ENCODE results near the gene SCAP. TPM values are rescaled to one million over a fixed set of nuclear protein-coding genes. Genes with fewer than 3 reads are reported as not detected.

The SCAP gene
- total RNA-seq, 1 donor from 2014 or later: 49.7 TPM

- Mint-ChIP-seq H3K27ac (ENCODE audit: unreplicated experiment) (peak overlapping the region; percentile 12), H3K36me3 (ENCODE audit: low read depth) (no peaks in the 10 kb centered on the region), H3K9me3 (ENCODE audit: low read depth) (no peaks in the 10 kb centered on the region), H3K4me1 (ENCODE audit: low read depth) (peaks cover 29% of the 10 kb centered on the region), H3K27me3 (ENCODE audit: low read depth) (no peaks in the 10 kb centered on the region), H3K4me3 (ENCODE audit: unreplicated experiment) (no peak overlapping the region)
- TF ChIP-seq CTCF (IDR thresholded peaks at IDR 0.05): no peak
- no peak for DNase-seq (ENCODE audit: low spot score)
Measured at GRCh38 chr3:47392933-47393332, 82.8 kb downstream of the SCAP start.

GRCh38 chr3:47385796-47386195, 89.9 kb downstream of the SCAP start:
- DNase-seq (ENCODE audit: low spot score): no peak
- peak overlapping the region; percentile 3 for H3K27ac Mint-ChIP-seq (ENCODE audit: unreplicated experiment)
- no peak for TF ChIP-seq CTCF (IDR thresholded peaks at IDR 0.05)
- peaks cover 28% of the 10 kb centered on the region for H3K4me1 Mint-ChIP-seq (ENCODE audit: low read depth)
- no peak overlapping the region for H3K4me3 Mint-ChIP-seq (ENCODE audit: unreplicated experiment)
- H3K9me3 Mint-ChIP-seq (ENCODE audit: low read depth): no peaks in the 10 kb centered on the region
- no peaks in the 10 kb centered on the region for H3K27me3 Mint-ChIP-seq (ENCODE audit: low read depth)
- H3K36me3 Mint-ChIP-seq (ENCODE audit: low read depth): no peaks in the 10 kb centered on the region

GRCh38 chr3:47385007-47385406, 90.7 kb downstream of the SCAP start:
- TF ChIP-seq CTCF (IDR thresholded peaks at IDR 0.05): no peak
- Mint-ChIP-seq H3K4me1 (ENCODE audit: low read depth) (peaks cover 34% of the 10 kb centered on the region), H3K27me3 (ENCODE audit: low read depth) (no peaks in the 10 kb centered on the region), H3K36me3 (ENCODE audit: low read depth) (peaks cover 3% of the 10 kb centered on the region), H3K27ac (ENCODE audit: unreplicated experiment) (no peak overlapping the region), H3K9me3 (ENCODE audit: low read depth) (no peaks in the 10 kb centered on the region), H3K4me3 (ENCODE audit: unreplicated experiment) (no peak overlapping the region)
- no peak for DNase-seq (ENCODE audit: low spot score)

- Mint-ChIP-seq H3K36me3 (ENCODE audit: low read depth) (peaks cover 4% of the 10 kb centered on the region), H3K9me3 (ENCODE audit: low read depth) (no peaks in the 10 kb centered on the region), H3K4me1 (ENCODE audit: low read depth) (peaks cover 40% of the 10 kb centered on the region), H3K27ac (ENCODE audit: unreplicated experiment) (no peak overlapping the region), H3K4me3 (ENCODE audit: unreplicated experiment) (no peak overlapping the region), H3K27me3 (ENCODE audit: low read depth) (no peaks in the 10 kb centered on the region)
- DNase-seq (ENCODE audit: low spot score): no peak
- TF ChIP-seq CTCF (IDR thresholded peaks at IDR 0.05): no peak
Measured at GRCh38 chr3:47384425-47384824, 91.3 kb downstream of the SCAP start.

- H3K27me3 Mint-ChIP-seq (ENCODE audit: low read depth): no peaks in the 10 kb centered on the region
- H3K36me3 Mint-ChIP-seq (ENCODE audit: low read depth): peaks cover 4% of the 10 kb centered on the region
- peak overlapping the region; percentile 99 for H3K27ac Mint-ChIP-seq (ENCODE audit: unreplicated experiment)
- H3K9me3 Mint-ChIP-seq (ENCODE audit: low read depth): no peaks in the 10 kb centered on the region
- DNase-seq (ENCODE audit: low spot score): peak; percentile 94
- H3K4me3 Mint-ChIP-seq (ENCODE audit: unreplicated experiment): peak overlapping the region; percentile 100
- peak; percentile 20 for TF ChIP-seq CTCF (IDR thresholded peaks at IDR 0.05)
- peaks cover 40% of the 10 kb centered on the region for H3K4me1 Mint-ChIP-seq (ENCODE audit: low read depth)
Measured at GRCh38 chr3:47381317-47382157, 94.2 kb downstream of the SCAP start.
